Measurements from ENCODE around the gene TTLL8. TPM values are rescaled to one million over a fixed set of nuclear protein-coding genes. Genes with fewer than 3 reads are reported as not detected.

The TTLL8 gene
- total RNA-seq, 1 experiment from 2014 or later: not detected

DNA sequence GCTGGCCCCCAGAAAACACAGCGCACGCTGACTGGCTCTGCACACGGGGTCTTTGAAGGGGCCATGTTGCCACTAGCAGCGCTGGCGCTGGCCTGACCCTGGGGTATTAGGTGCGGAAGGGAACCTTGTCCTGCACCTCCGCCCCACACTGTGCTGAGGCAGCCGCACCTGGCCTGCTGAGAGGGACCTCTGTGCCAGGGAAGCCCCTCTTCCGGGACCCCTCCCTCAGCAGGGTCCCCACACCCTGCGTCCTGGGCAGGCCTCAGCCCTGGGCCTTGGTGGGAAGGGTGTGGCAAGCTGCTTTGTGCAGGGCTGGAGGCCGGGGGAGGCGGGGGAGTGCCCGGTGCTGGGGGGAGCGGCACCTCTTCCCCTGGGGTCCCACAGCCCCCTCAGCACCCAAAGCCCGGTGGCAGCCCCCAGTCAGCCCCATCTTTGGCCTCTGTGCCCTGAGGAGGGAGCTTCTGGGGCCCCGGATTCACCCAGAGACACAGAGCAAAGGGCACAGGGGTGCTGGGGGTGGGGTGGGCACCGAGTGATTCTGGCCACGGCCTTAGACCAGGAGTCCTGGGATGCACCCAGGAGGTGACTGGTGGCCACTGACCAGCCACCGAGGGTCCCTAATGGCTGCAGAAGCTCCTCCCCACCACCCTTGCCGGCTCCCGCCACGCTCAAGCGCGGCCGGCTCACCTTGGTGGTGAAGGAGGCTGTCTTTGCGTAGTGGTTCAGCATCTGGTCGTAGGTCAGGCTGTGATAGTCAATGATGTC lies 11.4 kb downstream of the TTLL8 start:
- CTCF ChIA-PET: interaction anchor here (0.5 to 1.2 kb wide), 2 partner anchors 16 to 45 kb away, joined by 3 to 4 read pairs; no protein-coding TSS in a partner anchor
- POLR2A ChIA-PET: no interaction called here
- no peaks in the 10 kb centered on the region for H3K36me3 Mint-ChIP-seq
- no peak for ATAC-seq
- H3K27ac Mint-ChIP-seq: no peak overlapping the region
- H3K4me1 Mint-ChIP-seq: no peaks in the 10 kb centered on the region
- DNase-seq (ENCODE audit: low spot score): no peak
- H3K4me3 Mint-ChIP-seq: no peak overlapping the region
- H3K9me3 Mint-ChIP-seq: no peaks in the 10 kb centered on the region
- H3K27me3 Mint-ChIP-seq (ENCODE audit: low read depth): no peaks in the 10 kb centered on the region
- TF ChIP-seq, protein P1, sequence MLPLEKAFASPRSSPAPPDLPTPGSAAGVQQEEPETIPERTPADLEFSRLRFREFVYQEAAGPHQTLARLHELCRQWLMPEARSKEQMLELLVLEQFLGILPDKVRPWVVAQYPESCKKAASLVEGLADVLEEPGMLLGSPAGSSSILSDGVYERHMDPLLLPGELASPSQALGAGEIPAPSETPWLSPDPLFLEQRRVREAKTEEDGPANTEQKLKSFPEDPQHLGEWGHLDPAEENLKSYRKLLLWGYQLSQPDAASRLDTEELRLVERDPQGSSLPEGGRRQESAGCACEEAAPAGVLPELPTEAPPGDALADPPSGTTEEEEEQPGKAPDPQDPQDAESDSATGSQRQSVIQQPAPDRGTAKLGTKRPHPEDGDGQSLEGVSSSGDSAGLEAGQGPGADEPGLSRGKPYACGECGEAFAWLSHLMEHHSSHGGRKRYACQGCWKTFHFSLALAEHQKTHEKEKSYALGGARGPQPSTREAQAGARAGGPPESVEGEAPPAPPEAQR (CRISPR knock-in tag; IDR thresholded peaks at IDR 0.05): no peak

DNA sequence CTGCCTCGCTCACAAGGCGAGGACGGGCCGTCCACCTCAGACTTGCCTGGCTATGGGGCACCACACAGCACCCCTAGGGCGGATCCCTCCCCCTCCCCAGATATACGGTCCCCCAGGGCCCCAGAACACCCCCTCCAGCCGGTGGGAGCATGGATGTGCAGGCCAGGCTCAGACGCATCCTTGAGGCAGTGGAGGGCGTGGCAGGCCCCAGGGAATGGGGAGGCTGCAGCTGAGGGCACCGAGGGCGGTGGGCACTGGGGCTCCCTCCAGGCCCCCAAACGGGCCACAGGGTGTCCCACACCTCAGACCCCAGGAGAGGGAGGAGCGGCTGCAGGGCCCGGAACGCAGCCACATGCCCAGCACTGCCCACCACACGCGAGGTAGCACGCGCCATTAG lies 12.1 kb downstream of the TTLL8 start:
- no peaks in the 10 kb centered on the region for H3K27me3 Mint-ChIP-seq (ENCODE audit: low read depth)
- H3K4me3 Mint-ChIP-seq: no peak overlapping the region
- ATAC-seq (no peak), DNase-seq (ENCODE audit: low spot score) (no peak)
- ChIA-PET CTCF (interaction anchor here (1.5 kb wide), 1 partner anchor 15 kb away, joined by 5 read pairs; no protein-coding TSS in a partner anchor), POLR2A (no interaction called here)
- no peak overlapping the region for H3K27ac Mint-ChIP-seq
- H3K36me3 Mint-ChIP-seq: no peaks in the 10 kb centered on the region
- TF ChIP-seq GABPB1 (CRISPR knock-in tag; IDR thresholded peaks at IDR 0.05) (no peak), NFATC4 (CRISPR knock-in tag; IDR thresholded peaks at IDR 0.05) (no peak), ZNF416 (CRISPR knock-in tag; IDR thresholded peaks at IDR 0.05) (no peak), EMX1 (CRISPR knock-in tag; IDR thresholded peaks at IDR 0.05) (no peak), ZNF317 (CRISPR knock-in tag; IDR thresholded peaks at IDR 0.05; ENCODE audit: borderline replicate concordance, low read depth) (no peak)
- TF ChIP-seq, protein P2, sequence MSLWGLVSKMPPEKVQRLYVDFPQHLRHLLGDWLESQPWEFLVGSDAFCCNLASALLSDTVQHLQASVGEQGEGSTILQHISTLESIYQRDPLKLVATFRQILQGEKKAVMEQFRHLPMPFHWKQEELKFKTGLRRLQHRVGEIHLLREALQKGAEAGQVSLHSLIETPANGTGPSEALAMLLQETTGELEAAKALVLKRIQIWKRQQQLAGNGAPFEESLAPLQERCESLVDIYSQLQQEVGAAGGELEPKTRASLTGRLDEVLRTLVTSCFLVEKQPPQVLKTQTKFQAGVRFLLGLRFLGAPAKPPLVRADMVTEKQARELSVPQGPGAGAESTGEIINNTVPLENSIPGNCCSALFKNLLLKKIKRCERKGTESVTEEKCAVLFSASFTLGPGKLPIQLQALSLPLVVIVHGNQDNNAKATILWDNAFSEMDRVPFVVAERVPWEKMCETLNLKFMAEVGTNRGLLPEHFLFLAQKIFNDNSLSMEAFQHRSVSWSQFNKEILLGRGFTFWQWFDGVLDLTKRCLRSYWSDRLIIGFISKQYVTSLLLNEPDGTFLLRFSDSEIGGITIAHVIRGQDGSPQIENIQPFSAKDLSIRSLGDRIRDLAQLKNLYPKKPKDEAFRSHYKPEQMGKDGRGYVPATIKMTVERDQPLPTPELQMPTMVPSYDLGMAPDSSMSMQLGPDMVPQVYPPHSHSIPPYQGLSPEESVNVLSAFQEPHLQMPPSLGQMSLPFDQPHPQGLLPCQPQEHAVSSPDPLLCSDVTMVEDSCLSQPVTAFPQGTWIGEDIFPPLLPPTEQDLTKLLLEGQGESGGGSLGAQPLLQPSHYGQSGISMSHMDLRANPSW (CRISPR knock-in tag; conservative IDR thresholded peaks at IDR 0.05; ENCODE audit: low read depth): no peak
- no peaks in the 10 kb centered on the region for H3K9me3 Mint-ChIP-seq
- no peaks in the 10 kb centered on the region for H3K4me1 Mint-ChIP-seq

DNA sequence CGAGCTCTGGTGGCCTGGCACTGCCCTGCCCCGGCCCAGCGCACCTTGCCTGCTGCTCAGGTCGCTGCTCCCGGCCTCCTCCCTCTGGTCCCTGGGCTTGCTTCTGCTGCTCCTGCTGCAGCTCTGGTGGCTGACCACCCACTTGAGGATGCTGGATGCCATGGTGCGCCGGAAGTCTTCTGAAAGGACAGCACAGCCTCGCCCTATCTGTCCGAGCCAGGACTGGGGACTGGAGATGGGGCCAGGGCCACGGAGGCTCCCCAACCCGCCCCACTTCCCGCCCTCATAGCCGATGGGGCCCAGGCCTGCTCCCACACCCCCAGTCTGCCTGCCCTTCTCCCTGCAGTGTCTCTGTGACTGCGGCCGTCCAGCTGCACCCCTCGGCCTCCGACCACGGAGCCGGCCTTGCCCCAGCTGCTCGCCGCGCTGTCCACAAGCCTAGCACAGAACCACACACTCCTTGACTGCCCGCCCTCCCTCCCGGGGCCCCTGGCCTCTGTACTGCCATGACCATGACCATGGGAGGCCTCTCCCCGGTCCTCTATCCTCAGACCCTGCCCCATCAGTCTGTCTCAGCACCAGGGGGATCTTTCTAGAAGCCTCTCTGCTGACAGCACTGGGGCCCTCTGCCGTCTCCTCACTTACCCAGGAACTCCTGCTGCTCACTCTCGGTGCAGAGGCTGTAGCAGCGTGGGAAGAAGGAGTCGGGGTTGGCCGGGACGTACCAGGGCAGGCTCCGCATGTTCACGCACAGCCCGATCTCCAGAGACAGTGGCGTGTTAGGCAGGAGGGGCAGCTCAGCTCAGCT lies 12.7 kb downstream of the TTLL8 start:
- Mint-ChIP-seq H3K27ac (no peak overlapping the region), H3K36me3 (no peaks in the 10 kb centered on the region), H3K4me1 (no peaks in the 10 kb centered on the region), H3K9me3 (no peaks in the 10 kb centered on the region), H3K27me3 (ENCODE audit: low read depth) (no peaks in the 10 kb centered on the region), H3K4me3 (no peak overlapping the region)
- ChIA-PET CTCF (interaction anchor here (1.5 kb wide), 1 partner anchor 15 kb away, joined by 5 read pairs; no protein-coding TSS in a partner anchor), POLR2A (no interaction called here)
- DNase-seq (ENCODE audit: low spot score) (no peak), ATAC-seq (no peak)
- TF ChIP-seq, protein P3, sequence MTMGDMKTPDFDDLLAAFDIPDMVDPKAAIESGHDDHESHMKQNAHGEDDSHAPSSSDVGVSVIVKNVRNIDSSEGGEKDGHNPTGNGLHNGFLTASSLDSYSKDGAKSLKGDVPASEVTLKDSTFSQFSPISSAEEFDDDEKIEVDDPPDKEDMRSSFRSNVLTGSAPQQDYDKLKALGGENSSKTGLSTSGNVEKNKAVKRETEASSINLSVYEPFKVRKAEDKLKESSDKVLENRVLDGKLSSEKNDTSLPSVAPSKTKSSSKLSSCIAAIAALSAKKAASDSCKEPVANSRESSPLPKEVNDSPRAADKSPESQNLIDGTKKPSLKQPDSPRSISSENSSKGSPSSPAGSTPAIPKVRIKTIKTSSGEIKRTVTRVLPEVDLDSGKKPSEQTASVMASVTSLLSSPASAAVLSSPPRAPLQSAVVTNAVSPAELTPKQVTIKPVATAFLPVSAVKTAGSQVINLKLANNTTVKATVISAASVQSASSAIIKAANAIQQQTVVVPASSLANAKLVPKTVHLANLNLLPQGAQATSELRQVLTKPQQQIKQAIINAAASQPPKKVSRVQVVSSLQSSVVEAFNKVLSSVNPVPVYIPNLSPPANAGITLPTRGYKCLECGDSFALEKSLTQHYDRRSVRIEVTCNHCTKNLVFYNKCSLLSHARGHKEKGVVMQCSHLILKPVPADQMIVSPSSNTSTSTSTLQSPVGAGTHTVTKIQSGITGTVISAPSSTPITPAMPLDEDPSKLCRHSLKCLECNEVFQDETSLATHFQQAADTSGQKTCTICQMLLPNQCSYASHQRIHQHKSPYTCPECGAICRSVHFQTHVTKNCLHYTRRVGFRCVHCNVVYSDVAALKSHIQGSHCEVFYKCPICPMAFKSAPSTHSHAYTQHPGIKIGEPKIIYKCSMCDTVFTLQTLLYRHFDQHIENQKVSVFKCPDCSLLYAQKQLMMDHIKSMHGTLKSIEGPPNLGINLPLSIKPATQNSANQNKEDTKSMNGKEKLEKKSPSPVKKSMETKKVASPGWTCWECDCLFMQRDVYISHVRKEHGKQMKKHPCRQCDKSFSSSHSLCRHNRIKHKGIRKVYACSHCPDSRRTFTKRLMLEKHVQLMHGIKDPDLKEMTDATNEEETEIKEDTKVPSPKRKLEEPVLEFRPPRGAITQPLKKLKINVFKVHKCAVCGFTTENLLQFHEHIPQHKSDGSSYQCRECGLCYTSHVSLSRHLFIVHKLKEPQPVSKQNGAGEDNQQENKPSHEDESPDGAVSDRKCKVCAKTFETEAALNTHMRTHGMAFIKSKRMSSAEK (CRISPR knock-in tag; IDR thresholded peaks at IDR 0.05; ENCODE audit: borderline replicate concordance): no peak
- TF ChIP-seq ZNF232 (CRISPR knock-in tag; IDR thresholded peaks at IDR 0.05) (no peak), GABPB1 (CRISPR knock-in tag; IDR thresholded peaks at IDR 0.05) (no peak), CREM (CRISPR knock-in tag; IDR thresholded peaks at IDR 0.05) (no peak), TEAD4 (CRISPR knock-in tag; IDR thresholded peaks at IDR 0.05) (no peak), ZNF396 (CRISPR knock-in tag; IDR thresholded peaks at IDR 0.05; ENCODE audit: borderline replicate concordance) (no peak), FOXP1 (CRISPR knock-in tag; IDR thresholded peaks at IDR 0.05; ENCODE audit: borderline replicate concordance) (no peak)
- TF ChIP-seq, protein P4, sequence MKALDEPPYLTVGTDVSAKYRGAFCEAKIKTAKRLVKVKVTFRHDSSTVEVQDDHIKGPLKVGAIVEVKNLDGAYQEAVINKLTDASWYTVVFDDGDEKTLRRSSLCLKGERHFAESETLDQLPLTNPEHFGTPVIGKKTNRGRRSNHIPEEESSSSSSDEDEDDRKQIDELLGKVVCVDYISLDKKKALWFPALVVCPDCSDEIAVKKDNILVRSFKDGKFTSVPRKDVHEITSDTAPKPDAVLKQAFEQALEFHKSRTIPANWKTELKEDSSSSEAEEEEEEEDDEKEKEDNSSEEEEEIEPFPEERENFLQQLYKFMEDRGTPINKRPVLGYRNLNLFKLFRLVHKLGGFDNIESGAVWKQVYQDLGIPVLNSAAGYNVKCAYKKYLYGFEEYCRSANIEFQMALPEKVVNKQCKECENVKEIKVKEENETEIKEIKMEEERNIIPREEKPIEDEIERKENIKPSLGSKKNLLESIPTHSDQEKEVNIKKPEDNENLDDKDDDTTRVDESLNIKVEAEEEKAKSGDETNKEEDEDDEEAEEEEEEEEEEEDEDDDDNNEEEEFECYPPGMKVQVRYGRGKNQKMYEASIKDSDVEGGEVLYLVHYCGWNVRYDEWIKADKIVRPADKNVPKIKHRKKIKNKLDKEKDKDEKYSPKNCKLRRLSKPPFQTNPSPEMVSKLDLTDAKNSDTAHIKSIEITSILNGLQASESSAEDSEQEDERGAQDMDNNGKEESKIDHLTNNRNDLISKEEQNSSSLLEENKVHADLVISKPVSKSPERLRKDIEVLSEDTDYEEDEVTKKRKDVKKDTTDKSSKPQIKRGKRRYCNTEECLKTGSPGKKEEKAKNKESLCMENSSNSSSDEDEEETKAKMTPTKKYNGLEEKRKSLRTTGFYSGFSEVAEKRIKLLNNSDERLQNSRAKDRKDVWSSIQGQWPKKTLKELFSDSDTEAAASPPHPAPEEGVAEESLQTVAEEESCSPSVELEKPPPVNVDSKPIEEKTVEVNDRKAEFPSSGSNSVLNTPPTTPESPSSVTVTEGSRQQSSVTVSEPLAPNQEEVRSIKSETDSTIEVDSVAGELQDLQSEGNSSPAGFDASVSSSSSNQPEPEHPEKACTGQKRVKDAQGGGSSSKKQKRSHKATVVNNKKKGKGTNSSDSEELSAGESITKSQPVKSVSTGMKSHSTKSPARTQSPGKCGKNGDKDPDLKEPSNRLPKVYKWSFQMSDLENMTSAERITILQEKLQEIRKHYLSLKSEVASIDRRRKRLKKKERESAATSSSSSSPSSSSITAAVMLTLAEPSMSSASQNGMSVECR (CRISPR knock-in tag; IDR thresholded peaks at IDR 0.05; ENCODE audit: borderline replicate concordance): no peak

Measured in WTC11 (cell line).